Activated T-cell treated with anti-CD3 and anti-CD28 coated beads, Interleukin-2, amount 50 U/mL, for 72 hours (primary cell): Measurements from ENCODE around the gene RHOH. TPM values are rescaled to one million over a fixed set of nuclear protein-coding genes. Genes with fewer than 3 reads are reported as not detected.
A peak's percentile ranks its signal among the peaks of the same experiment; 100 is the strongest.

Experiments
- ATAC-seq, 2 donors: fragments of 150-1000 bp; cut with Tn5 transposase; replicated peaks in 1 of 2; 2 replicates each; pipeline ENCODE4 v1.10.0; 2021; ENCODE audit warnings: moderate library complexity in 2 of 2, mild to moderate bottlenecking in 1 of 2
- DNase-seq, 2 donors: peaks; one replicate each; pipeline ENCODE4 v3.0.0; 2021 to 2022; ENCODE audit warnings: mixed read lengths in 1 of 2
- H3K27ac Mint-ChIP-seq: one replicate; pipeline ENCODE4 v1.8.0; 2022; ENCODE audit warnings: mild to moderate bottlenecking, moderate library complexity, mixed read lengths
- H3K27me3 Mint-ChIP-seq: one replicate; pipeline ENCODE4 v1.8.0; 2022; ENCODE audit warnings: low read depth, mixed read lengths
- H3K36me3 Mint-ChIP-seq, 2 donors: one replicate each; pipeline ENCODE4 v1.8.0; 2022; ENCODE audit warnings: mixed read lengths in 2 of 2, mild to moderate bottlenecking in 1 of 2; ENCODE audit not compliant: insufficient read depth in 2 of 2
- H3K4me1 Mint-ChIP-seq: one replicate; pipeline ENCODE4 v1.8.0; 2022; ENCODE audit warnings: low read depth, mixed read lengths
- H3K4me3 Mint-ChIP-seq, 2 donors: one replicate each; pipeline ENCODE4 v1.8.0; 2022; ENCODE audit warnings: mild to moderate bottlenecking in 2 of 2, mixed read lengths in 2 of 2, moderate library complexity in 2 of 2
- H3K9me3 Mint-ChIP-seq, 2 donors: one replicate each; pipeline ENCODE4 v1.8.0; 2022; ENCODE audit warnings: mixed read lengths in 2 of 2
- total RNA-seq, 2 donors: library from RNA; stranded (reverse); gene quantifications; one replicate each; pipeline ENCODE4 v1.2.3, GENCODE V29; 2022

RHOH gene
- total RNA-seq, 2 donors from 2014 or later: 150 to 182 TPM

DNA sequence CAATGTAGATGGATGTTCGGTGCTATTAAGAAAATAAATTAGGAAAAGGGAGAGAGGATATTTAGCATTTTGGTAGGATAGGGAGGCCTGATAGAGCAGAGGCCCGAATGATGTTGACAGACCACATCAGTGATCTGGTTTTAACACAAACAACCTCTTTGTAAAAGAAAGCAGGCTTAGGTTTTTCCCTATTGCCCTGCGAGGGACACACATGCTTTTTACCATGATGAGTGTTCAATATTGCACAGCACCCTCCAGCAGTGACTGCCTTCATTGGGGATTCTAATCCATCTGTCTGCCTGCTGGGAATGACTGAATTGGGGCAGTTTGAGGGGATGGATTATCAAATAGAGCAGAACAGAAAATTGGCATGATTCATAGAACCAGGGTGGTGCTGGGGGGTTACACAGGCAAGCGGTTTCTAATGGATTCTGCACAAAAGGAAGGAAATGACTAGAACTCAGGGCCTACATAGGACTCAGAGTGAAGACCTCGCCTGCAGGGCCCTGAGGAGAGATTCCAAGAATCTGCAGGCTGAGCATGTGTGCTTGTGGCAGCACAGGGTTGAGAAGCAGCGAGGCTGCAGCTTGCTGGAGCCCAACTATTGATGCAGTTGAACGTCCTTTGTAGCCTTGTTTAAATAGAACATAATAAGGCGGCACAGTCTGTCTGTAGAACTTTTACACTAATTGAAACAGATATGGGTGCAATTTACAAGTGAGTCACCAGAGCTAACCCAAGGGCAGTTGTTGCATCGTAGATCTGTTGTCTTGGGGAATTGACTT, 58.0 kb downstream of the RHOH start:
- Mint-ChIP-seq H3K9me3 (peaks cover 0 to 3% of the 10 kb centered on the region in 2 donors), H3K27me3 (no peaks in the 10 kb centered on the region)
- peak in 1 of 2 donors; percentile 51 for DNase-seq

GRCh38 chr4:40255393-40256281, 58.8 kb downstream of the RHOH start:
- peaks cover 84% of the 10 kb centered on the region for H3K4me1 Mint-ChIP-seq
- peak overlapping the region; percentile 72 for H3K27ac Mint-ChIP-seq
- no peaks in the 10 kb centered on the region for H3K27me3 Mint-ChIP-seq
- peaks cover 0 to 3% of the 10 kb centered on the region in 2 donors for H3K9me3 Mint-ChIP-seq
- H3K4me3 Mint-ChIP-seq: peak overlapping the region; percentile 61 to 82
- no peak for DNase-seq
- peaks cover 0 to 1% of the 10 kb centered on the region in 2 donors for H3K36me3 Mint-ChIP-seq
- peak; percentile 33 to 39 for ATAC-seq

More for the DNA sequence above, 58.0 kb downstream of the RHOH start:
- ATAC-seq: peak; percentile 61 to 63
- Mint-ChIP-seq H3K27ac (peak overlapping the region; percentile 99), H3K4me1 (peaks cover 92% of the 10 kb centered on the region), H3K36me3 (peaks cover 0 to 1% of the 10 kb centered on the region in 2 donors), H3K4me3 (peak overlapping the region; percentile 61 to 82)

- H3K4me3 Mint-ChIP-seq: peak overlapping the region; percentile 28 to 82
- ATAC-seq: no peak
- H3K27me3 Mint-ChIP-seq: no peaks in the 10 kb centered on the region
Measured at GRCh38 chr4:40256329-40256728, 59.5 kb downstream of the RHOH start.

DNA sequence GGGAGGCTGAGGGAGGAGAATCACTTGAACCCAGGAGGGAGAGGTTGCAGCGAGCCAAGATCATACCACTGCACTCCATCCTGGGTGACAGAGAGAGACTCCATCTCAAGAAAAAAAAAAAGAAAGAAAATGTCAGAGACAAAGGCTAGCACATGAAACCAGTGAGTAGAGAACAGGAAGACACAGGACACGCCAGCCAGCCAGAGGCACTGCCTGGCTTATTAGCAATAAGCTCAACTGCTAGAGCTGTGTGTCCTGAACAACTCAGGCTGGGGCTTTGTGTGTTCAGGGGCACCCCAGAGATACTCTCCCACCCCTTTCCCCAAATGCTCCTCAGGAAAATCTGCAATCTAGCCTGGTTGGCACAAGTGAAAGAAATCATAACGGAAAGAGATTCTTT, 60.0 kb downstream of the RHOH start:
- Mint-ChIP-seq H3K4me3 (peak overlapping the region; percentile 17 to 28), H3K9me3 (no peaks in the 10 kb centered on the region), H3K36me3 (no peaks in the 10 kb centered on the region), H3K27ac (no peak overlapping the region), H3K4me1 (peaks cover 80% of the 10 kb centered on the region), H3K27me3 (no peaks in the 10 kb centered on the region)
- no peak for ATAC-seq
- no peak for DNase-seq

More at GRCh38 chr4:40256329-40256728, 59.5 kb downstream of the RHOH start:
- Mint-ChIP-seq H3K27ac (peak overlapping the region; percentile 72), H3K4me1 (peaks cover 80% of the 10 kb centered on the region), H3K9me3 (peaks cover 0 to 2% of the 10 kb centered on the region in 2 donors), H3K36me3 (peaks cover 0 to 1% of the 10 kb centered on the region in 2 donors)
- no peak for DNase-seq

DNA sequence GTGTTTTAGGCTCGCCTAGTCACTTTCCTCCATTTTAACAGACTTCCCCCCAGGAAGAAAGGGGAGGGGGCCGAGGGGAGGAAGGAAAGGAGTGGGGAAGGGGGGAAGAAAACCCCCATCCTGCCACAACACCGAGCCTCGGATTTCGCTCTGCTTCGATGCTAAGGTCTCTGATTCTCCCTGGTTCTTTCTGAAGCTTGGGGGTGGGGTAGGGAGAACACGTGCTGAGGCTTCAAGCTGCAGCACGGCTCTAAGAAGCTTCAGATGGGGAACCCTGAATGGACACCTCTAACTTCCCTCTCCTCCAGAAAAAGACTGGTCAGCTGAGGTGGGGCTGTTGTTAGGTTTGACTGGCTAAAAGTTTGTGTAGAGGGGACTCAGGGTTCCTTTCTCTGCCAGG, 61.8 kb downstream of the RHOH start:
- peaks cover 86% of the 10 kb centered on the region for H3K4me1 Mint-ChIP-seq

GRCh38 chr4:40261231-40262076, 64.6 kb downstream of the RHOH start:
- no peaks in the 10 kb centered on the region for H3K27me3 Mint-ChIP-seq

More for the DNA sequence above, 61.8 kb downstream of the RHOH start:
- peak overlapping the region; percentile 6 to 74 for H3K4me3 Mint-ChIP-seq
- H3K27ac Mint-ChIP-seq: no peak overlapping the region
- H3K36me3 Mint-ChIP-seq: peaks cover 0 to 4% of the 10 kb centered on the region in 2 donors
- no peaks in the 10 kb centered on the region for H3K9me3 Mint-ChIP-seq
- ATAC-seq (no peak), DNase-seq (no peak)
- H3K27me3 Mint-ChIP-seq: no peaks in the 10 kb centered on the region

GRCh38 chr4:40262077-40262528, 65.3 kb downstream of the RHOH start:
- no peaks in the 10 kb centered on the region for H3K9me3 Mint-ChIP-seq
- DNase-seq: no peak
- H3K4me1 Mint-ChIP-seq: peaks cover 86% of the 10 kb centered on the region
- H3K27ac Mint-ChIP-seq: no peak overlapping the region
- no peak overlapping the region for H3K4me3 Mint-ChIP-seq
- ATAC-seq: peak in 1 of 2 donors; percentile 52
- H3K36me3 Mint-ChIP-seq: peaks cover 2 to 4% of the 10 kb centered on the region in 2 donors
- H3K27me3 Mint-ChIP-seq: no peaks in the 10 kb centered on the region

More at GRCh38 chr4:40261231-40262076, 64.6 kb downstream of the RHOH start:
- no peak overlapping the region for H3K27ac Mint-ChIP-seq
- DNase-seq: no peak
- peaks cover 86% of the 10 kb centered on the region for H3K4me1 Mint-ChIP-seq
- ATAC-seq: no peak
- peaks cover 2 to 4% of the 10 kb centered on the region in 2 donors for H3K36me3 Mint-ChIP-seq
- H3K9me3 Mint-ChIP-seq: no peaks in the 10 kb centered on the region
- no peak overlapping the region for H3K4me3 Mint-ChIP-seq

GRCh38 chr4:40262861-40263260, 66.0 kb downstream of the RHOH start:
- Mint-ChIP-seq H3K4me1 (peaks cover 84% of the 10 kb centered on the region), H3K27me3 (no peaks in the 10 kb centered on the region), H3K27ac (no peak overlapping the region), H3K36me3 (peaks cover 2 to 4% of the 10 kb centered on the region in 2 donors), H3K4me3 (no peak overlapping the region), H3K9me3 (no peaks in the 10 kb centered on the region)
- DNase-seq: no peak
- ATAC-seq: no peak

- Mint-ChIP-seq H3K4me1 (peaks cover 68% of the 10 kb centered on the region), H3K27ac (peak overlapping the region; percentile 44), H3K27me3 (no peaks in the 10 kb centered on the region), H3K36me3 (peaks cover 2 to 4% of the 10 kb centered on the region in 2 donors), H3K9me3 (no peaks in the 10 kb centered on the region), H3K4me3 (peak overlapping the region; percentile 73 to 82)
- ATAC-seq: no peak
- DNase-seq: no peak
Measured at GRCh38 chr4:40264497-40264896, 67.7 kb downstream of the RHOH start.

DNA sequence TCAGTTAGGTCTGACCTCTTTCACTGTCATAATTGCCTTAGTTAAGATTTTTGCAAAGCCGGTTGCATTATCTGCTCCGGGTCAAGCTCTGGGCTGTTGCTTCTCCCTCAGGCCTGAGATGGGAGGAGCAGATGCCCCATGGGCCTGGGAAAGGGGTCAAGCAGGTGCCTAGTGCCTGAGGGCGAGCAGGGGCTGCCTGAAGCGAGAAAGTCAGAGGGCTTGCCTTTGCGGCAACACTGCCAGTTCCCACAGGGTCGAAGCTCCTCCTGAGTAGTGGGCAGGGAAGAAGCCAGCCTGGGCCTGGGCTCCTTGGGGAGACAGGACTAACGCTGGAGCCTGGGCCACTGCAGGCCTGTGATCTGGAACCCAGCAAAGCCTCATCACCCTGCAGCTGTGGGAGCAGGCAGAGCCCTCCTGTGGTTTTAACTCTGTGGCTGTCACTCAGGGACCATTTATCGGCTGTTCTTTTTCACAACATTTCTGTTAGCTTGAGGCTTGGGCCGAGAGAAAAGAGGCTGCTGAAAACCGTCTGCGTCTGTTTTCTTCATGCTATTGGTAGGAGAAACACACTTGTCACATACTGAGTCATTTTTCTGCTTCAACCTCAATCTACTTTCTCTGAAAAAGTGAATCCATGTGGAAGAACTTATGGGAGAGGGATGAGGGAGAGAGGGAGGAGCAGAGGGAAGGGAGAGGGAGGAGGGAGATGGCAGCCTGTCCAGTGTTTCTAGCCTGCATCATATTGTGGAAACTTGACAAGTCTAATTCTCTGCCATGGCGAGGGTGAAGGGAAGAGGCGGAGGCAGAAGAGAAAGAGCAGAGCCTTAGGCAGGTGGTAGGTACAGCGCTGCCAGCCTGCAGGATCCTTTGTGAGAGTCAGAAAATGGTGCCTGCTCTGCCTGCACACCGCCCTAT, 68.4 kb downstream of the RHOH start:
- DNase-seq (peak in 1 of 2 donors; percentile 38), ATAC-seq (peak; percentile 65 to 67)
- Mint-ChIP-seq H3K4me1 (peaks cover 65% of the 10 kb centered on the region), H3K4me3 (peak overlapping the region; percentile 73 to 82), H3K27me3 (no peaks in the 10 kb centered on the region), H3K27ac (peak overlapping the region; percentile 44), H3K9me3 (no peaks in the 10 kb centered on the region), H3K36me3 (peaks cover 2 to 4% of the 10 kb centered on the region in 2 donors)

DNA sequence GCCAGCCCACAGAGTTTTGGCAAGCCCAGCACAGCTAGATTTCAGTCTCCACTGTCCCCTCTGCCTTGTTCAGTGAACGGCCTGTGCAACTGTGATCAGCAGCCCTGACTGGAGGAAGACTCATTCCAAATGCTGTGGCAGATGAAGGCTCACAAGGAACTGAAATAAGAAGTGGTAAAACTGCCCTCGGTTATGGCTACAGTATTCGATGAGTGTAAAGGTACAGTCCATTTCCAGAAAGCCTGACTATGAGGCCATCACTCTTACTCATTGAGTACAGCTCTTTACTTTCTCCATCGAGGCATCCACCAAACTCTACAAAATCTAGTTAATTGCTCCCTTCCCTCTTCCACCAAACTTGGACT, 69.1 kb downstream of the RHOH start:
- peak overlapping the region; percentile 73 to 82 for H3K4me3 Mint-ChIP-seq
- H3K27ac Mint-ChIP-seq: no peak overlapping the region
- DNase-seq: no peak
- no peaks in the 10 kb centered on the region for H3K9me3 Mint-ChIP-seq
- peaks cover 2 to 4% of the 10 kb centered on the region in 2 donors for H3K36me3 Mint-ChIP-seq
- H3K4me1 Mint-ChIP-seq: peaks cover 65% of the 10 kb centered on the region
- ATAC-seq: peak in 1 of 2 donors; percentile 40
- H3K27me3 Mint-ChIP-seq: no peaks in the 10 kb centered on the region
